HG02884 (cell line): Measurements from ENCODE around the gene DCP1B.

ENCODE experiments used
- ATAC-seq: cut with Tn5 transposase; IDR thresholded peaks from one replicate; pipeline ENCODE4 v1.9.1; 2021; ENCODE audit warnings: mild to moderate bottlenecking, moderate library complexity; ENCODE audit not compliant: unreplicated experiment

DCP1B gene

GRCh38 chr12:1908758-1909157 lies 95.5 kb downstream of the DCP1B start:
- ATAC-seq: no peak

- no peak for ATAC-seq
Measured at GRCh38 chr12:1907652-1908611, 96.3 kb downstream of the DCP1B start.

- no peak for ATAC-seq
Measured at GRCh38 chr12:1906579-1906978, 97.7 kb downstream of the DCP1B start.

GRCh38 chr12:1904875-1905274 lies 99.4 kb downstream of the DCP1B start:
- no peak for ATAC-seq

GRCh38 chr12:1896964-1897363 lies 107.3 kb downstream of the DCP1B start:
- ATAC-seq: no peak
